D721Med (cell line): ENCODE measurements around the gene GFRAL.

ENCODE experiments used
- DNase-seq: peaks from one replicate; pipeline ENCODE4 v3.0.0; 2011; ENCODE audit warnings: low spot score; ENCODE audit not compliant: insufficient read length
- FAIRE-seq: peaks from 2 replicates; lab custom pipeline; 2011; peaks lifted over from hg19 to GRCh38; lab: Jason Lieb, UNC
- TF ChIP-seq, protein P1 (sequence below): IDR thresholded peaks from 2 replicates; pipeline ENCODE4 v1.5.1; 2012; ENCODE audit warnings: mild to moderate bottlenecking, control low read depth; ENCODE audit not compliant: insufficient read depth; ENCODE audit errors: missing control alignments

Gene GFRAL

DNA sequence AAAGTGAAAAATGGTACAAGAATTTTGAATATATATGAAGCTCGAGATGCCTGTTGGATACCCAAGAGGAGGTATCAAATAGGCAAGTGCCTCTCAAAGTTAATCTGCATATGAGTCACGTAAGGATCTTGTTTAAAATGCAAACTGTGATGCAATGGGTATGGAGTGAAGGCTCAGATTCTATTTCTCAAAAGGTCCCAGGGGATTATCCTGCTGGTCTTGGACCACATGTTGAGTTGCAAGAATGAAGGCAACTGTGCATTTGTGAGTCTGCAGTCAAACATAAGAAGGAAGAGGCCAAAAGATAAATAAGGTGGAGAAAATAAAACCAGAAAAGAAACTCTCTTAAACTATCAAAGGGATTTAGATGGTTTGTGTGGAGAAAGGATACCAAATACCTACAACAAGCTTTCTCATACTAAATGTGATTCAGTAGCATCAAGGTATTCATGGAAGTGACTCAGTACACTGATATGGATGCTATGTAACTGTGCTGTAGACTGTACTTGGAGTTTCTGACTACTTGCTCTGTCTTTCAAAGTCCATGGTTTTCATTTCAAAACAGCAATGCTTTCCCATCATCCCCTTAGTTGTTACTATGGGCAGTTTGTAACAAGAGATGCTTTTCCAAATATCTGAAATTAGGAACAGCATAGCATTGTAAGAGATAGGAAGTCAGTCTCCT lies 106.3 kb downstream of the GFRAL start:
- DNase-seq (no peak), FAIRE-seq (no peak)
- TF ChIP-seq, protein P1, sequence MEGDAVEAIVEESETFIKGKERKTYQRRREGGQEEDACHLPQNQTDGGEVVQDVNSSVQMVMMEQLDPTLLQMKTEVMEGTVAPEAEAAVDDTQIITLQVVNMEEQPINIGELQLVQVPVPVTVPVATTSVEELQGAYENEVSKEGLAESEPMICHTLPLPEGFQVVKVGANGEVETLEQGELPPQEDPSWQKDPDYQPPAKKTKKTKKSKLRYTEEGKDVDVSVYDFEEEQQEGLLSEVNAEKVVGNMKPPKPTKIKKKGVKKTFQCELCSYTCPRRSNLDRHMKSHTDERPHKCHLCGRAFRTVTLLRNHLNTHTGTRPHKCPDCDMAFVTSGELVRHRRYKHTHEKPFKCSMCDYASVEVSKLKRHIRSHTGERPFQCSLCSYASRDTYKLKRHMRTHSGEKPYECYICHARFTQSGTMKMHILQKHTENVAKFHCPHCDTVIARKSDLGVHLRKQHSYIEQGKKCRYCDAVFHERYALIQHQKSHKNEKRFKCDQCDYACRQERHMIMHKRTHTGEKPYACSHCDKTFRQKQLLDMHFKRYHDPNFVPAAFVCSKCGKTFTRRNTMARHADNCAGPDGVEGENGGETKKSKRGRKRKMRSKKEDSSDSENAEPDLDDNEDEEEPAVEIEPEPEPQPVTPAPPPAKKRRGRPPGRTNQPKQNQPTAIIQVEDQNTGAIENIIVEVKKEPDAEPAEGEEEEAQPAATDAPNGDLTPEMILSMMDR, result no peak

DNA sequence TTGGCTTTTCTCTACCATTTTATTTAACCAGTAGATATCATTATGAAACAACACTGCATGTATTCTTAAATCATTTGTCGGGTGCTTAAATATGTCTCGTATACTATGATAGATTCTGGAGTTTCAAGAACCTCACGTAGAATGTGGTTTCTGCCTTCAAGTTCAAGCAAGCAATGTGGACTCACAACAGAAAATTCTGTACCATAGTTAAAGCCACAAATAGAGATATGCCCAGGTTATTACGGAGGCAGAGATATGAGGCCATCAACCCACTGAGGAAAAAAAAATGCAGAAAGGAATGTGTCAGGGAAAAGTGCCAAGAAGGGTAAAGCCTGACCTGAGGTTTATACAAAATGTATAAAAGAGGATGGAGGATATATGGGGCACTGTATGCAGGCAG lies 109.9 kb downstream of the GFRAL start:
- DNase-seq, result no peak
- no peak for FAIRE-seq
- TF ChIP-seq, protein P1, result no peak

DNA sequence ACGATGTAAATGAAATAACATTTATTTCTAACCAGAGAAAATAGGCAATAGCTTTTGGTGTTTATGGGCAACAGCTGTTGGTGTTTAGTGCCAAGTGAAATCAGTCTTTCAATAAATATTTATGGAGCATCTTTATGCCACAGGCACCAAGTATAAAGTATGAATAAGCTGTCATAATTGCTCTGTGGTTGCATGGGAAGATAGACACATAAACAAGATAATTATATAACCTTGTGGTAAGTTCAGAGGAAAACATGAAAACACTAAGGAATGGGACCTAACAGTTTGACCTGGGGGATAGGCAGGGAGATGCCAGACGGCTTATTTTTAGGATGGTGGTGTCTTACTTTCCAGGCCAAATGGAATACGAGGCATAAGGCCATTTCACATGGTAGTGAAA lies 110.9 kb downstream of the GFRAL start:
- FAIRE-seq (no peak), DNase-seq (no peak)
- TF ChIP-seq, protein P1, result no peak

DNA sequence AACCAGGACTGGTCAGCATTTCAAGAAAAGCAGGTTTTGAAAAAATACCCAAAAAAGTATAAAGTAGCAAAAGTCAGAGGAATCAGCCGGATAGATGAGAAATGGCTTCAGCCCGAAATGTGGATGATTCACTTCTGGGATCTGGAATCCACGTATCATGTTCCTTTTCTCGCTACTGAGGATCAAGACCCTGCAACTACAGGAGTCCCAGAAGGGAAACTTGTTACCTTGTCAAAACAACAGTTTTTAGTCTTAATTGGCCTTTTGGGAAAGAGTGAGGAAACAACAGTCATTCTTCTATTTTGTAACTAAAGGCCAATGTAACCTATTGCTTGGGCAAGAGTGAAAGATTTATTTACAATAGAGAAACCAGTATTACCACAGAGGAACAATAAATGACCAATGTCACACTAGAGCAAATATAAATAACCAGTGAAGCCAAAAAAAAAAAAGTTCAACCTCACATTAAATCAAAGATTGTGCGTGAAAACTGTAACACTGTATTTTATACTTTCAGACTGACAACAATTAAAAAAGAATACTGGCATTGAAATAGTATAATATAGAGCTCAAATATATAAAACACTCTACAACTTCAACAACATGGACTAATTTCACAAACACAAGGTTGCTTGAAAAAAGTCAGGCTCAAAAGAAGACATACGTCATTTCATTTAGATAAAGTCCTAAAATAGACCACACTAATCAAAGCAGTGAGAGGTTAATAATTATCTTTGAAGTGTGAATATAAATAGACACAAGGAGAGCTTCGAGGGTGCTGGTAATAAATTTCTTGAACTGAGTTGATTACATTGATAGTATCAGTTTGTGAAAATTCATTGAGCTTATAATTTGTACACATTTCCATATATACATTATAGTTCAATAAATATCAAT lies 116.2 kb downstream of the GFRAL start:
- TF ChIP-seq, protein P1, result no peak
- no peak for FAIRE-seq

DNA sequence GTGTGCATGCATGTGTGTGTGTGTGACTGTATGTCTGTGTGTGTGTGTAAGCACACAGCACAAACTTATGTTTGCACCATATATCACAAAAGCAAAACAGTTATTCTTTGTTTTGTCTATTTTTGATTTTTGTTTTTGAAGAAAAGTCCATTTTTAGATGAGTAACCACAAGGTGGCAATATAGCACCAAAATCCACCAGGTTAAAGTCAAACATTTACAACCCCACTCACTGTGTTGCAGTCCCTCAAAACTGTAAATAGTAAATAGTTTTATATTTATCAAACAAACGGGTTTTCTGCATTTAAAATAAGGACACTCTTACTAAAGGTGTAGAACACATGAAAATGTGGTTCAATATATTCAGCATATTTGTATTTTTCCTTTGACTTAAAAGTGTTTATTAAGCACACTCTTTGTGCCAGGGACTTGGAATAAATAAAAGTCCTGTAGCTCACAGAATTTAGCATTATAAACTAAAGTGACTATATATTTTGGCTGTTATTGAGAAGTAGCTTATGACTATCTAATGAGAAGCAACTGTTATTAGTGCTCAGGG lies 118.5 kb downstream of the GFRAL start:
- peak; percentile 60 for FAIRE-seq
- DNase-seq, result no peak
- TF ChIP-seq, protein P1, result peak; percentile 56

More for the DNA sequence above, 116.2 kb downstream of the GFRAL start:
- DNase-seq, result no peak

DNA sequence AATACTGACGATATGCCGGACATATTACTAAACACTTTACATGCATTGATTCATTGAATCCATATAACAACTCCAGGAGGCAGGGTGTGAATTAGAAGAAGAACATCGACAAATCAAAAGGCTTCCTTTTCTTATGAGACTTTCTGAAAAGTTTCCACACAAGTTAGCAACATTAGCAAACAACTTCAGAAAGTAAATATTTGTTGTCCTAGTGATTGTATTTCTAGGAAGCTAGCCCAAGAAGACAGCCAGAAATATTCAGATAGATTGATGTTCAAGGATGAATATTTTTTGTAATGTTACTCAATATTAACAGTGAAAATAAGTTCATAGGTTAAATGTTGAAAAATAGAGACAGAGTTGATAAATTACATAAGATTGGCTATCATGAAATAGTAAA lies 120.6 kb downstream of the GFRAL start:
- DNase-seq, result no peak
- no peak for FAIRE-seq
- TF ChIP-seq, protein P1, result no peak
